NCI-H1092 (cell line): ENCODE measurements around the gene NFIX.

Experiments
- DNase-seq: peaks from one replicate; lab custom pipeline; 2025; lab: John Stamatoyannopoulos, UW

The NFIX gene

GRCh38 chr19:13036366-13036976 is 41.2 kb downstream of the NFIX start:
- DNase-seq: peak; percentile 45

- no peak for DNase-seq
Measured at GRCh38 chr19:13037161-13037560, 41.9 kb downstream of the NFIX start.

- no peak for DNase-seq
Measured at GRCh38 chr19:13037731-13038130, 42.5 kb downstream of the NFIX start.

- no peak for DNase-seq
Measured at GRCh38 chr19:13038306-13039210, 43.3 kb downstream of the NFIX start.

GRCh38 chr19:13039211-13039789 is 44.0 kb downstream of the NFIX start:
- no peak for DNase-seq

GRCh38 chr19:13040232-13040947 is 45.1 kb downstream of the NFIX start:
- DNase-seq: no peak

GRCh38 chr19:13040948-13041292 is 45.6 kb downstream of the NFIX start:
- no peak for DNase-seq

GRCh38 chr19:13042443-13043130 is 47.3 kb downstream of the NFIX start:
- no peak for DNase-seq

GRCh38 chr19:13043285-13043684 is 48.0 kb downstream of the NFIX start:
- no peak for DNase-seq

GRCh38 chr19:13044231-13044836 is 49.1 kb downstream of the NFIX start:
- DNase-seq: no peak

GRCh38 chr19:13045812-13046211 is 50.5 kb downstream of the NFIX start:
- DNase-seq: no peak

- no peak for DNase-seq
Measured at GRCh38 chr19:13047374-13047773, 52.1 kb downstream of the NFIX start.

GRCh38 chr19:13050274-13050673 is 55.0 kb downstream of the NFIX start:
- no peak for DNase-seq

- DNase-seq: peak; percentile 15
Measured at GRCh38 chr19:13051557-13052165, 56.4 kb downstream of the NFIX start.

GRCh38 chr19:13052447-13053175 is 57.3 kb downstream of the NFIX start:
- no peak for DNase-seq

GRCh38 chr19:13053238-13053637 is 58.0 kb downstream of the NFIX start:
- DNase-seq: no peak

GRCh38 chr19:13053761-13054625 is 58.7 kb downstream of the NFIX start:
- no peak for DNase-seq

- no peak for DNase-seq
Measured at GRCh38 chr19:13054626-13055212, 59.4 kb downstream of the NFIX start.
